ENCODE results near the gene MYH6.

DNA sequence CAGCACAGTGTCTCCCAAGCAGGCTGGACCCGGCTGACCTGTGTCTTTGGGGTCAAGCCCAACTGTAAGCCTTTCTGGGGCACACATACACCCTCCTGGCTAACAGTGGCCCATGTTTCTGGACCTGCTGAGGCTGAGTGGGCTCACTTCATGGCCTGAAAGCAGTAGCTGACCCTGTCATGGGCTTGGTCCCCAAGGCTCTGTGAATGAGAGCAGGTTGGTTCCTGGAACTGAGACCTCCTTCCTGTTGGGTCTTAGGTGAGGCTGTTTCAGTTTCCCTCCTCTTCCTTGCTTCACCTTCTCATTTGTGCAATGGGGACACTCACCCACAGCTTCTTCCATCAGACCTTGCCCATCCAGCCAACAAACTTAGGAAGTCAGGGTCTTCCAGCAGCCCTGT, 36.2 kb downstream of the MYH6 start:
- TF ChIP-seq, protein P1, sequence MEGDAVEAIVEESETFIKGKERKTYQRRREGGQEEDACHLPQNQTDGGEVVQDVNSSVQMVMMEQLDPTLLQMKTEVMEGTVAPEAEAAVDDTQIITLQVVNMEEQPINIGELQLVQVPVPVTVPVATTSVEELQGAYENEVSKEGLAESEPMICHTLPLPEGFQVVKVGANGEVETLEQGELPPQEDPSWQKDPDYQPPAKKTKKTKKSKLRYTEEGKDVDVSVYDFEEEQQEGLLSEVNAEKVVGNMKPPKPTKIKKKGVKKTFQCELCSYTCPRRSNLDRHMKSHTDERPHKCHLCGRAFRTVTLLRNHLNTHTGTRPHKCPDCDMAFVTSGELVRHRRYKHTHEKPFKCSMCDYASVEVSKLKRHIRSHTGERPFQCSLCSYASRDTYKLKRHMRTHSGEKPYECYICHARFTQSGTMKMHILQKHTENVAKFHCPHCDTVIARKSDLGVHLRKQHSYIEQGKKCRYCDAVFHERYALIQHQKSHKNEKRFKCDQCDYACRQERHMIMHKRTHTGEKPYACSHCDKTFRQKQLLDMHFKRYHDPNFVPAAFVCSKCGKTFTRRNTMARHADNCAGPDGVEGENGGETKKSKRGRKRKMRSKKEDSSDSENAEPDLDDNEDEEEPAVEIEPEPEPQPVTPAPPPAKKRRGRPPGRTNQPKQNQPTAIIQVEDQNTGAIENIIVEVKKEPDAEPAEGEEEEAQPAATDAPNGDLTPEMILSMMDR (conservative IDR thresholded peaks at IDR 0.05; ENCODE audit: low read depth, low read length) = no peak
- TF ChIP-seq EZH2 (IDR thresholded peaks at IDR 0.05; ENCODE audit: borderline replicate concordance, low read depth, low read length, poor library complexity, severe bottlenecking) = no peak

All from A673 (cell line).